ENCODE results near the gene TIAM1.

Gene TIAM1

GRCh38 chr21:31132574-31133242, 211.4 kb downstream of the TIAM1 start:
- no peak for DNase-seq

DNA sequence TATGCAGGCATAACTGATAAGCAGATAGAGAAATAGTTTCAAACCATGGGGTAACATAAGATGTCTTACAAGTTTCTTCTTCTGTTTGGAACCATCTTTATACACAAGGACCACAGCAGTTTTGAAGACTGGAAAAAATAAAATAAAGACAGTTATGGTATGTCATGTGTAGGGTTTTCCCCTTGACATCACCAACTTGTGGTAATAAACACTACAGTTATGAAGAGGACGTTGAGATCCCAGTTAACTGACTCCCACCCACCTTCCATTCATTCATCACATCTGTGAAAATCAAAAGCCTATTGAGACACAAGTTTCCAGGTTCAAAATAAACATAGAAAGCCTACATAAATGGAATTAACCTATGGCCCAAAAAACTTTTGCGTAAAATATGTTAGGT, 213.2 kb downstream of the TIAM1 start:
- DNase-seq, result no peak

- no peak for DNase-seq
Observed at GRCh38 chr21:31128234-31128633, 215.8 kb downstream of the TIAM1 start.

- no peak for DNase-seq
Observed at GRCh38 chr21:31124010-31124409, 220.1 kb downstream of the TIAM1 start.

- no peak for DNase-seq
Observed at GRCh38 chr21:31119199-31119598, 224.9 kb downstream of the TIAM1 start.

DNA sequence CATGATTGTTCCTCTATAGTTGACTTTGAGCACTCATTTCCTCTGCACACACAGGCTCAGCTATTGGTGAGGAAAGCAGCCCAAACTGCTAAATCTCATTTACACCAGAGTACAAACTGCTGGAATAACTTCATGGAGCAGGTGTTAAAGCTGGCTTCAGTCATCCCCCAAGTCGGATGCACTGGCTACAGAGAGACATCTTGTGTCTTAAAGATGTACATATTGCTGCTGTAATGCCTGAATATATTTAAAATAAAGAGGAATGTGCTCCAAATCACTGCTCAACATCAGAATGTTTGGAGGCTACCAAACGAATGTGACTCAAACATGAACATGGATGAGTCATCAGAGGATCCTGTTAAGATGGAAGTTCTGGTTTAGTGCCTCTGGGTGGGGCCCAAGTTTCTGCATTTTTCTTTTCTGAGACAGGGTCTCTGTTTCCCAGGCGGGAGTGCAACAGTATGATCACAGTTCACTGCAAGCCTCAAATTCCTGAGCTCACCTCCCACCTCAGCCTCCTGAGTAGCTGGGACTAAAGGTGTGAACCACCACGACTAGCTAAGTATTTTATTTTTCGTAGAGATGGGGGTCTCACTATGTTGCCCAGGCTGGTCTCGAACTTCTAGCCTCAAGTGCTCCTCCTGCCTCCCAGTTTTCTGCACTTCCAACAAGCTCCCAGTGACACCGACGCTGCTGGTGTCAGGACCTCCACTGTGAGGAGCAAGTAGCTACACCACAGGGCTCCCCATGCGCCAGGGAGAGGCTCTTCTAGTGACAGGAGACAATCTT, 226.7 kb downstream of the TIAM1 start:
- DNase-seq, result no peak

- DNase-seq, result no peak
Observed at GRCh38 chr21:31115249-31115648, 228.8 kb downstream of the TIAM1 start.

- no peak for DNase-seq
Observed at GRCh38 chr21:31111093-31111492, 233.0 kb downstream of the TIAM1 start.

GRCh38 chr21:31110430-31110829, 233.6 kb downstream of the TIAM1 start:
- DNase-seq, result peak; percentile 84

DNA sequence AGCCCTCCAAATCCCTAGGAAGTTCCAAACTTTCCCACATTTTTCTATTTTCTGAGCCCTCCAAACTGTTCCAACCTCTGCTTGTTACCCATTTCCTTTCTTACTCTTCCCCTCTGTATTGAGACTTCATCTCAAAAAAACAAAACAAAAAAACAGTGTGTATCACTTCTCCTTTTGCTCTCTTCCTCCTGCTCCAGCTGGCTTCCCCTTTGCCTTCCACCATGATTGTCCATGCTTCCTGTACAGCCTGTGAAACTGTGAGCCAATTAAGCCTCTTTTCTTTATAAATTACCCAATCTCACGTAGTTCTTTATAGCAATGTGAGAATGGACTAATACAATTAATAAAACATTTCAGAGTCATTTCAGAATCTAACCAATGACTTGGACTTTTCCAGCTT, 236.2 kb downstream of the TIAM1 start:
- no peak for DNase-seq

DNA sequence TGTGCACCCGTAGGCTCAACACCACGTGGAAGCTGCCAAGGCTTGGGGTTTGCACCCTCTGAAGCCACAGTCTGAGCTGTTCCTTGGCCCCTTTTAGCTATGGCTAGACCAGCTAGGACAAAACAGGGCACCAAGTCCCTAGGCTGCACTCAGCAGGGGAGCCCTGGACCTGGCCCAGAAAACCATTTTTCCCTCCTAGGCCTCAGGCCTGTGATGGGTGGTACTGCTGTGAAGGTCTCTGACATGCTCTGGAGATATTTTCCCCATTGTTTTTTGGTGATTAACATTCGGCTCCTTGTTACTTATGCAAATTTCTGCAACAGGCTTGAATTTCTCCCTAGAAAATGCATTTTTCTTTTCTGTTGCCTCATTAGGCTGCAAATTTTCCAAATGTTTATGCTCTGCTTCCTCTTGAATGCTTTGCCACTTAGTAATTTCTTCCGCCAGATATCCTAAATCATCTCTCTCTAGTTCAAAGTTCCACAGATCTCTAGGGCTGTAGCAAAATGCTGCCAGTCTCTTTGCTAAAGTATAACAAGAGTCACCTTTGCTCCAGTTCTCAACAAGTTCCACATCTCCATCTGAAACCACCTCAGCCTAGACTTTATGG, 236.8 kb downstream of the TIAM1 start:
- DNase-seq, result no peak

- DNase-seq, result no peak
Observed at GRCh38 chr21:31103571-31104265, 240.3 kb downstream of the TIAM1 start.

DNA sequence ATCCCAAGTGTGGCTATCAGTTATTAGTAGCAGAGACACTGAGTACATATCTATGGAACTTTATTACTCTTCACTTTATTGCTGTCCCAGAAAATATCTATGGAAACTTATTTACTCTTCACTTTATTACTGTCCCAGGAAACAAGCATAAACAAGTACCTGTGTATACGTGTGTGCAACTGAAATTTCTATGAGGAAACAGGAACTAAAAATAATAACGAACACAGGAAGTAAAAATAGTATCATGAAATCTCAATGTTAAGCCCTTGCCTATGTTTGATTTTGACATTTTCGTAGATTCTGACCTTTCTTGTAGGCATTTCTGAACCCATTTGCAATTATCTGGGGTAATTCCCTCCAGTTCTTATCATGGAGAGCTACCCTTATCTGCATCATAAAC, 240.9 kb downstream of the TIAM1 start:
- no peak for DNase-seq

GRCh38 chr21:31099122-31099521, 244.9 kb downstream of the TIAM1 start:
- DNase-seq, result no peak

DNA sequence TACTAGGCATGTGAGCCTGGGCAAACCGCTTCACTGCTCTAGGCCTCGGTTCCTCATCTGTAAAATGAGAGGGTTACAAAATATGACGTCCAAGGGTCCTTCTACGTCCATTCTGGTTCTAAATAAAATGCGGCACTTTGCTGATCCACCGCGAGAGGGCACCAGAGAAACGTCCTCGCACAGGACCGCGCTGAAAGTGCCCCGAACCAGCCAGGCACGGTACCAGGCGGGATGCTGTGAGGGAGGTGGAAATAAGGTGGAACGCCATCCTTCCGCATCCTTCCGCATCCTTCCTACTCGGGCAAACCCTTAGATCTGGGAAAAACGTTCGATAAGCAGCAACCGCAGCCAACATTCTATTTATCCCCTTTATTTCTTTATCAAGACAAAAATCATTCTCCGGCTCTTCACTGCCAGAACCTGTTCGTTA, 245.5 kb downstream of the TIAM1 start:
- DNase-seq, result peak; percentile 54

DNA sequence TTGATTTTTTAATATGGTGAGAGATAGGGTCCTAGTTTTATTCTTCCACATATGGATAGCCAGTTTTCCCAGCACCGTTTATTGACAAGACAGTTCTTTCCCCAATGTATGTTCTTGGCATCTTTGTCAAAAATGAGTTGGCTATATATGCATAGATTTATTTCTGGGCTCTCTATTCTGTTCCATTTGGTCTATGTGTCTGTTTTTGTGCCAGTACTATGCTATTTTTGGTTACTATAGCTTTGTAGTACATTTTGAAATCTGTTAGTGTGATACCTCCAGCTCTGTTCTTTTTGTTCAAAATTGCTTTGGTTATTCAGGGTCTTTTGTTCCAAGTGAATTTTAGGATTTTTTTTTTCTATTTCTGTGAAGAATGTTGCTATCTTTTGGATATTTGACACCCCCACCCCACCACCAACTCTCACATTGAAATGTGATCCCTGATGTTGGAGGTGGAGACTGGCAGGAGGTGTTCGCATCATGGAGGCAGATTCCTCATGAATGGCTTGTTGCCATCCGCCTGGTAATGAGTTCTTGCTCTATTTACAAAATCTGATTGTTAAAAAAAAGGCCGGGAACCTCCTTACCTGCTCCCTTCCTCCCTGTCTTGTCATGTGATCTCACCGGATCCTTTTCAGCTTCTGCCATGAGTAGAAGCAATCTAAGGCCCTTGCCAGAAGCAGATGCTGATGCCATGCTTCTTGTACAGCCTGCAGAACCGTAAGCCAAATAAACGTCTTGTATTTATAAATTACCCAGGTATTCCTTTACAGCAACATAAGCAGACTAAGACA, 251.0 kb downstream of the TIAM1 start:
- DNase-seq, result no peak

GRCh38 chr21:31090376-31090775, 253.7 kb downstream of the TIAM1 start:
- DNase-seq, result no peak

GRCh38 chr21:31088474-31088751, 255.6 kb downstream of the TIAM1 start:
- DNase-seq, result no peak

GRCh38 chr21:31087639-31088473, 256.2 kb downstream of the TIAM1 start:
- DNase-seq, result no peak

DNA sequence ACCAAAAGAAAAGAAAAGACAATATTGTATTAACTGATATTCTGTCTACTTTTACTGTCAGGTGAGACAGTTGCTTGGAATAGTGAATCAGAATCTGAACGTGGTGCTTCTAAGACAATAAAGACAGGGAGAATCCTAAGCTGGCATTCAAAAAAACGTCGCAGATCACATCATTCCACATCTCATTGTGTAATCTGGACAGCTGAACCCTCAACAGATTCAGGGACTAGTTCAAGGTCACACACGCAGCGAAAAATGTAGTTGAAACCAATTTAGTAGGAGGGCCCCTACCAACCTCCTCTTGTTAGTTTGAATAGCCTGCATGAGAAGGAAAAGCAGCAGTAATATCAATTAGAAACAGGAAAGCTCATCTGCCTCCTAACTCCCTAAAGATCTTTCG, 259.4 kb downstream of the TIAM1 start:
- DNase-seq, result no peak

GRCh38 chr21:31078796-31079195, 265.3 kb downstream of the TIAM1 start:
- DNase-seq, result no peak

GRCh38 chr21:31078216-31078615, 265.8 kb downstream of the TIAM1 start:
- no peak for DNase-seq

All from NCI-H146 (cell line).